Measurements from ENCODE around the gene TIGD6.
A peak's percentile ranks its signal among the peaks of the same experiment; 100 is the strongest.
"Not testable (repeated sequence)": the region's sequence is repeated elsewhere in the genome, so short reads cannot be mapped to it uniquely, and the experiment has no call there.

The TIGD6 gene

DNA sequence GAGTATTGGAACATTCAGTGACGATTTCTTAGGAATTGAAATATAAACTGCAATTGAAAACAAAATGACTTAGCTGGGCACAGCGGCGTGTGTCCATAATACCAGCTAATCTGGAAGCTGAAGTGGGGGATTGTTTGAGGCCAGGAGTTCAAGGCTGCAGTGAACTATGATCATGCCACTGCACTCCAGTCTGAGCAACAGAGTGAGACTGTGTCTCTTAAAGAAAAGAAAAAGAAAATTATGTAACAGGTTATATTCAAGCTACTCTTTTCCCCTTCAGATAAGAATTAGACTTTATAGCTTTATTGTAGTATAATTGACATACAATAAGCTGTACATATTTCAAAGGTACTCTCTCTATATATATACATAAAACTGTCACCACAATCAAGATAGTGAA is 33.5 kb downstream of the TIGD6 start:
- DNase-seq: no peak

DNA sequence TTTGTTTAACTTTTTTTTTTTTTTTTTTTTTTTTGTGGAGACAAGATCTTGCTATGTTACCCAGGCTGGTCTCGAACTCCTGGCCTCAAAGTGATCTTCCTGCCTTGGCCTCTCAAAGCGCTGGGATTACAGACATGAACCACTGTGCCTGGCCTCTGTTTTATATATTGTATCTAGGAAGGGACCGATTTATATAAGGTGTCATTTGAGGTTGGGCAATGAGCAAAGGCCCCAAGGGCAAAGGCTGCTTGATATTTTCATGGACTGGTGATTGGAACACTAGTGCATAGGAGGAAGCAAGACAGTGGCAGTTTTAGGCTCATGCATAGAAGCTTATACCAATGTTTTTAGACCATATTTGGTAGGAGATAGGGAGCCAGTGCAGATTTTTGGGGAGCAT is 36.7 kb downstream of the TIGD6 start:
- DNase-seq: no peak

DNA sequence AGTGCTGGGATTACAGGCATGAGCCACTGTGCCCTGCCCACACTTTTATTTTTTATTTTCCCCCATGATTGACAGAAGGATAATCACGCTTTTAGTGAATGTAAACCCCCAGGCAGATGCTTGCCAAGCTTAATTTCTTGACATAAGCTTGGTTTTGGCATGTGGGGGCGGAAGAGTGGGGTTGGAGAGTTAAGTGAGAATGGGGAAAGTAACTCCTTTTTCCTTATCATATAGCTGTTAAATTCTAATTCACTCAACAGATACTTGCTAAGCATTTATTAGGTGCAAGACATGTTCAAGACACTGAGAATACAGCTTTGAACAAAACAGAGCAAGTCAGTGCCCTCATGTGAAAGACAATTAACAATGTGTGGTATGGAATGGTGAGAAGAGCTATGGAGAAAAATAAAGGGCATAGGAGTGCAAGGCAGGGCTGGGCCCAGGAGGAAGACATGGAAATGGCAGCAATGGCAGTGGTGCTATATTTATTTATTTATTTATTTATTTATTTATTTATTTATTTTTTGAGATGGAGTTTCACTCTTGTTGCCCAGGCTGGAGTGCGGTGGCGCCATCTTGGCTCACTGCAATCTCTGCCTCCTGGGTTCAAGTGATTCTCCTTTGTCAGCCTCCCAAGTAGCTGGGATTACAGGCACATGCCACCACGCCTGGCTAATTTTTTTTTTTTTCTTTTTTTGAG is 37.7 kb downstream of the TIGD6 start:
- no peak for DNase-seq

DNA sequence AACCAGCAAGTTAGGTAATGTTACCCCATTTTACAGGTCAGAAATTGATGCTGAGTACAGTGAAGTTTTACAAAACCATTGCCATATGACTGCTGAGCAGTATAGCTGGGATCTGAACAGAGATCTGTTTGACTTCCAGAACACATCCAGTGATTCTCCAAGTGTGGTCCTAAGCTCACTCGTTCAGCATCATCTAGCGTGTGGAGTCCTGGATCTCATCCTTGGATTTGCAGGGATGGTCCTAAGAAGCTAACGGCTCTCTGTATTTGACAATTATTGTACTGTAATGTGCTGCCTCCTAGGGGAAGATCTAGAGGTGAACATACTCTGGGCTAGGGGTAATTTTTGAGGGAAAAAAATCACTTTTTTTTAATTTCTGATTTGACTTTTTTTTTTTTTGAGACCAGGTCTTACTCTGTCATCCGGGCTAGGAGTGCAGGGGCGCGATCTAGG is 38.5 kb downstream of the TIGD6 start:
- no peak for DNase-seq

DNA sequence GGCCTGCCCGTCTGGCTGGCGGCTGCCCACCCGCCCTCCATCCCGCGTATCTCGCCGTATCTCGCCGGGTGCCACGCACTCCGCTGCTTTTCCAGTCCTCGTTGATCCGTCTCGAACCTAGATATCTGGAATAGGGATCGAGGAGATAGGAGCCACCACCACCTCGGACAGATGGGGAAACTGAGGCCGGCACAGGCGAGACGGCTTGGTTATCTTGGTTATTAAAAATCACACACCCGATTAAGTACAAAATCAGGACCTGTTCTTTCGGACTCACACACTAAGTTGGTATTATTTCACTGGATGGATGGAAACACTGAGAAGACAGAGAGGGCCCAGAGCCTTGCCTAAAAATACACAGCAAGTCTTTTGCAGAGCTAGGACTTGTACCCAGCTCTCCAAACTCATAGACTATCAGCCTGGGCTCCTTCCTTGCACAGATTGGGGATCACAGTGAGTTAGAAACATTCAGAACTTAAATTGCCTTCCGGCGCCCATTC is 39.2 kb downstream of the TIGD6 start:
- no peak for DNase-seq

DNA sequence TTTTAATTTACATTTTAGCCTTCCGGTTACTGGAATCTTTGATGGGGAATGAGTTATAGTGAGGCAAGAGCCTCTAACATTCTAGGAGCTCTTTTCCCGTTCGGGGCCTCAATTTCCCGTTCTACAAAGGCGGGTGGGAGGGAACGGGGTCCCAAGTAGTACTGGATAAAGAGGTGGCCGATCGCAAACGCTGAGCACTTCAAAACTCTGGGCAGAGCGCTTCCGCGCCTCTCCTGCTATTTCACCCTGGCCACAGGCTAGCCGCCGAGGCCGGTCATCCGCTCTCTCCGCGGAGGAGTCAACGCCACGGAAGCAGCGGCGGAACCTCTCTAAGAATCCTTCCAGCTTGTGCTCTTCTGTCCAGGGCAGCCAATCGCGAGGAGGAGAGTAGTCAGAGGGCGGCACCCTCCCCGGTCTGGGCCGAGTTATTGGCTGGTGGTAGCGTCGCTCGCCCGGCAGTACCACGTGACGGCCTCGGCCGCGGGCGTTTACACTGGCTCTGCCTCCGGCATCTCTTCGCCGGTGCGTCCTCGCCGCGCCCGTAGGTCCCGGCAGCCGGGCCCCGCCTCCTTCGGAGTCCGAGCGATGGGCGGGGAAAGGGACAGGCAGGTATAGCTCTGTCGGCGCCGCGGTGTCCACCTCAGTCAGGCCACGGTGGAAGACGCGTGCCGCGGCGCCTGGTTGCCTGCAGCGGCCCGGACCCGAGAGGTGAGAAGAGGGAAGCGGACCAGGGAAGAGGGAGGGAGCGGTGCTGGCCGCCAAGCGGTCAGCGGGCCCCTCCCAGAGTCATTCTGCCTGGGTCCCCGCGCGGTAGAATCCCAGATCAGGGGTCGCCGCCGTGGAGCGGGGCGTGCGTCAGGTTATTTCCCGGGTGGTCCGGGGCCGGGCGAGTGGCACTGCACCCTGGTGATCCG is 39.9 kb downstream of the TIGD6 start, which contains the start of gene SLC26A2:
TSS of gene SLC26A2 (plus strand) at position 487 of the 914 bp plus-strand sequence. CDS start 16,895 bp downstream, outside the sequence.
- peak; percentile 94 for DNase-seq

DNA sequence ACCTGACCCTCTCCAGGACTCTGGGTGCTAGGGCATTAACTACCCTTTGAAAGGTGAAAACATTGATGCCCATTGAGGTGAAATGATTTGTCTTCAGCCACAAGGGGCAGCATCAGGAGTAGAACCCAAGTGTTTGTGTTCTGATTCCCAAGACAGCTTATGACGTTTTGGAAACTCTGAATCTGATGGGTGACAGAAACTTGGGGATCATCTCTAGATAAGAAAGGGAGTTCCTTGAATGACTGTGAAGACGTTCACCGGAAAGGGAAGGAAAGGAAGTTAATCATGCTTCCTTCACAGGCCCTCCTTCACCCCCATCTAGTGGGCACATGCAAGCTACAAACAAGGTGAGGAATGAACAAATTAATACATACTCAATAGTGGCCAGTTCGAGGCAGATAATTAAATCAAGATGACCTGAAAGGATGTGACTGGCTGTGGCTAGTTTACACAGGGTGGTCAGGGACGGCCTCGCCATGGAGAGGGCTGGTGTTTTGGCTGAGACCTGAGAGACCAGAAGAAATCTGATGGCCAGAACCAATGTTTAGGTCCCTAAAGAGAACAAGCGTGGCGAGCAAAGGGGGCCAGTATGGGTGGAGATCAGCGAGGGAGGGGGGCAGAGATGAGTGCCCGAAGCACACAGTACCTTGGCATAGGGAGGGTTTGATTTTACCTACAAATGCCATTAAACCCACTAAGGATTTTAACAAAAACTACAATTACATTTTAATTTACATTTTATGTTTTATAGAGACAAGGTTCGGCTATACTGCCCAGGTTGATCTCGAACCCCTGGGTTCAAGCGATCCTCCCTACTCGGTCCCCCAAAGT is 40.8 kb downstream of the TIGD6 start:
- peak; percentile 62 for DNase-seq

DNA sequence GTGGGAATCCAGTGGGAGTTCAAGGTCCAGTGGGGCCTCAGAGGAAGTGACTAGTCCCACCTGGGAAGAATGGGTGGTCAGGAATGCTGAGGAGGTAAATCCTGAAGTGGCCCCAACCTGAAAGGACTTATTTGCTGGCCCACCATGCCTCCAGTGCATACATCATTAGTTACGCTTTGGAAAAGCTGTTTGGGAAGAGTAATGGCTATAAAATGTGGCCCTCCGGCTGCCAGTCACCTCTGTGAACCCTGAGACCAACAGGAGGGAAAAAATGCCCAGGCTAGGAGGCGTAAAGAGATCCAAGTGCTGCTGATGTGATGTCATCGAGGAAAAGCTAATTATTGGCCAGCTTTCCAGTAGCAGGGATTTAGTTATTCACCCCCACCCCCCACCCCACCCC is 42.6 kb downstream of the TIGD6 start:
- DNase-seq: no peak

DNA sequence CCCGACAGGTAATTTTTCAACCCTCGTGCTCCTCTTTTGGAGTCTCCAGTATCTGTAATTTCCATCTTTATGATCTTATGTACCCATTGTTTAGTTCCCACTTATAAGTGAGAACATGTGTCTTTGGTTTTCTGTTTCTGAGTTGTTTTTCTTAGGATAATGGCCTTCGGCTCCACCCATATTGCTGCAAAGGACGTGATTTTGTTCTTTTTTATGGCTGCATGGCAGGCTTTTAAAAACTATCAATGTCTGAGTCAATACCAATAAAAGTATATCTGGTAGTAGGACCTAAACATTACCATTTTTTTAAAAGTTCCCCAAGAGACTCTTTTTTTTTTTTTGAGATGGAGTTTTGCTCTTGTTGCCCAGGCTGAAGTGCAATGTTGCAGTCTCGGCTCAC is 43.8 kb downstream of the TIGD6 start:
- DNase-seq: no peak

DNA sequence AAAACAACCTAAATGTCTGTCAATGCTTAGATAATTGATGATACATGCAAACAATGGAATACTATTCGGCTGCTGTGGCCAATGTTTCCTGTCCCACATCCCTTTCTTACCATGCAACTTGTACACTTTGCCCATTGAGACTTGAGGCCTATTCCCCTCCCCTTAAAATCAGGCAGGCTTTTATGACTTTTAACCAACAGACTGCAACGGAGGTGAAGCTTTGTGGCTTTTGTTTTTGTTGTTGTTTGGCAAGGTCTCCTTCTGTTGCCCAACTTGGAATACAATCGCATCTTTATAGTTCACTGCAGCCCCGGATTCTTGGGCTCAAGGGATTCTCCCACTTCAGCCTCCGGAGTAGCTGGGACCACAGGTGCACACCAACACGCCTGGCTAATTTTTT is 45.7 kb downstream of the TIGD6 start:
- DNase-seq: no peak

DNA sequence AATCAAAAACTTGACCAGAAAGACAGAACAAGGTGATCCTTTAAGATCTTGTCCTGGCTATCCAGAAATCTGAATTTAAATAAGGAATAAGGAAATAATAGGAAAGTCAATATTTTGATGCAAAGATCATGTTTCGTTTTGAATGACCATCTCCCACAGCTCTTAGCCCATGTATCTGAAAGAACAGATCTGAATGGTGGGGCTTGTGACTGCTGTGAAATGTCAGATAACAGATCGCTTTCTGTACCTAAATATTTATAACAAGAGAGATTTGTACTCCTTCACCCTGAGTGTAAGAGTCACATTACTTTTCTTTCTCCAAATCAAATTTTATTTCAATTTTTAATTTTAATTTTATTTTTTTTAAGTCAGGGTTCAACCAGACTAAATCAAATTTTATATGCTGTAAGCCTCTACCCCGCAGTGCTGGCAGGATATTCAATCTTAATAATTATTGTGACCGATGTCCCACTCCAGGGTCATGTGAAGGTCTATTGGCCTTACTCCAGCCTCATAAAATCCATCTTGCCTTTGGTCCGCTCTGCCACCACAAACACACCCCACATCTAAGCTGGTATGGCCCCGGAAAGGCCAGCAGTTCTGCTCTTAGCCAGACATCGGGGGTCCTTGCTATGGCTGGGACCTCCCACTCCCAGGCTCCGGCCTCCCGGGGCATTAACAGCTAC is 46.9 kb downstream of the TIGD6 start:
- no peak for DNase-seq

DNA sequence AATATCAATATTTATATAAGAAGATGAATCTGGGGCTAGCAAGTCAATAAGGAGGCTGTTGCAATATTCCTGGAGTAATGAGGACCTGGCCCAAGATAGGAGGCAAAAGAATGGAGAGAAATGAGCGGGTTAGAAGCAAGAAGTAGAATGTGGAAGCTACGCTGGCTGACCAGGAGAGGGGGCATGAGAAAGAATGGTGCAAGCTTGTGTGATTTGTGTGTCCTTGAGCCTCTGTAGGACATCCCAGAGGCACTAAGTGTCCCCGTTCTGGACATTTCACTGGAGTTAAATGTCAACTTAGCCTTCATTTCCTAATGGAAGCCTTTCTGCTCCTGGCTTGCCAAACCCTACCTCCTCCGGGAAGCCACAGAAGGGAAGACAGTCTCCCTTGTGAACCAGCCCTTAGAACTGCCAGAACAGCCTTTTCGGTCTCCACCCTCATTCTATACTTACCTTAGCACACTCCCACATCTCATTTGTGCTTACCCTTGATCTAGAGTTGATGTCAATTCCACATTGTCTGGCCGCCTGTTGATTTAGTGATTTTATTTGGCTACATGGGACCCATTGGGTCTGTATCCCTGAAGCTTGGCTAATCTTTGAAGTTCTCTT is 49.2 kb downstream of the TIGD6 start:
- DNase-seq: no peak

DNA sequence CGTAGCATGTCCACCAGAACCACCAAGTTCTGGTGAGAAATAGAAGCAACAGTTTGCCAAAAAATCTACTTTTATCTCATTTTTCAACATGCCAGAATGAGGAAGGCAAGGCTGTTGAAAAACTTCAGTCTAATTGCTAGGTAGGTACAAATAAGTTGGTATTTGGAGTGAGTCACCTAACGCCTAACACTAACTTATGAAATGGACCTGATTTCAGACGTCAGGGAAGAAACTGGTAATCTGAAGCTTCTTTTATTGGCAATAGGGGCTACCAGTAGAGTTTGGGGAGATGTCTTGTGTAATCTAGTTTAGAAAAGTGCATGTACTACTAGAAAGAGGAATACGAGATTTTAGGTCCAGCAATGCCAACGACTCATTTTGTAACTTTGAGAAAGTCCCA is 51.5 kb downstream of the TIGD6 start:
- no peak for DNase-seq

DNA sequence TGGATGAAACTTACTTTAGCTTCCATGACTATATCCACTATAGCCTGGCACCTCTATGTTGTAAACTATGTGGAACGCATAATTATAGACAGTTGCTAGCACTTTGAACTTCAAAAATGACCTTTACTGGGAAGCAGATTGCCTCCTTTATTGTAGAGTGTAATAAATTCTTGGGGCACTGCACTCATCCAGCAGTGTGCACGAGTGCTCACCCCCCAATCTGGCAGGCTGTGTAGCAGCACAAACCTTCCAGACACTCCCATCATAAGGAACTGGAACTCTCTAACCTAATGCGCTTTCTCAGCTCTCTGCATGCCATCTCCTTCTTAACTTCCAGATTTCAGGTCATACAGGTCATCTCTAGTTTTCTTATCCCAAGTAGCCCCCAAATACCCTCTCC is 54.3 kb downstream of the TIGD6 start:
- DNase-seq: no peak

DNA sequence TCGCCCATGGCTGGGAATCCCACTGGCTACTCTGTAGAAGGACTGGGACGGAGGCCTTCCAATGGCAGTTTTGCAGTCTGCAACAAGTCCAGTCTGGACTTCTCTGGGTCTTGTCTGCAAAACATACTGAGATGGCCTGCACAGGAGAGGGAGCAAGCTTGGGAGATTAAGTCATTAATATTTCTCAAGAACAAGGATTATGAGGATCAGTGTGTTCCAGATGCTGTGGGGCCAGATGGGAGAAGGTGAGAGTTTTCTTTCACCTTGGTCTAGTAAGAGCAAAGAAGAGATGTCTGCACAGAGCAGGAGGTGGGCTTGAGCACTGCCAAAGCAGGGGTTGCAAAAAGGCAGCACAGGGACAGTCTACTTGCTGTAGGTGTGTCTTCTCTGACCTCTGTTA is 55.8 kb downstream of the TIGD6 start, which contains the start of gene PDE6A:
TSS of gene PDE6A (minus strand) at position 128 of the 400 bp plus-strand sequence. CDS start at position 8, 120 bp downstream.
- no peak for DNase-seq

DNA sequence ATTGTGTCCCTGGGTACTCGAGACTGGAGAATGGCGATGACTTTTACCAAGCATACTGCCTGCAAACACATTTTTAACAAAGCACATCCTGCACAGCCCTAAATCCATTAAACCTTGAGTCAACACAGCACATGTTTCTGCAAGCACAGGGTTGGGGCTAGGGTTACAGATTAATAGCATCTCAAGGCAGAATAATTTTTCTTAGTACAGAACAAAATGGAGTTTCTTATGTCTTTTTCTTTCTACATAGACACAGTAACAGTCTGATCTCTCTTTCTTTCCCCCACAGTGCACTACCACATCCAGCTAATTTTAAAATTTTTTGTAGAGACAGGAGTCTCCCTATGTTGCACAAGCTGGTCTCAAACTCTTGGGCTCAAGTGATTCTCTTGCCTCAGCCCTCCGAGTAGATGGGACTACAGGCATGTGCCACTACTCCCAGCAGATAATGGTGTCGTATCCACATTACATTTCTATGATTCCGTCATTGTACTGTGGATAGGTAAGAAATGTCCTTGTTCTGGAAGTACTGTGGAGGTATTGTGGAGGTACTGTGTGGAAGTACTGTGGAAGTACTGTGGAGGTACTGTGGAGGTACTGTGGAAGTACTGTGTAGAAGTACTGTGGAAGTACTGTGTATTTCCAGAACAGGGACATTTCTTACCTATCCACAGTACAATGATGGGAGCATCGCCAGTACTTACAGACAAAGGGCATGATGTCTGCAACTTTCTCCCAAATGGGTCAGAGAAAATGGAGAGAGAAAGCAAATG is 57.1 kb downstream of the TIGD6 start:
- DNase-seq: not testable (repeated sequence)

Measured in activated CD8-positive, alpha-beta memory T cell treated with anti-CD3 and anti-CD28 coated beads, Interleukin-2, amount 50 U/mL, for 48 hours (primary cell).